ENCODE measurements around the gene SPTBN1.

DNA sequence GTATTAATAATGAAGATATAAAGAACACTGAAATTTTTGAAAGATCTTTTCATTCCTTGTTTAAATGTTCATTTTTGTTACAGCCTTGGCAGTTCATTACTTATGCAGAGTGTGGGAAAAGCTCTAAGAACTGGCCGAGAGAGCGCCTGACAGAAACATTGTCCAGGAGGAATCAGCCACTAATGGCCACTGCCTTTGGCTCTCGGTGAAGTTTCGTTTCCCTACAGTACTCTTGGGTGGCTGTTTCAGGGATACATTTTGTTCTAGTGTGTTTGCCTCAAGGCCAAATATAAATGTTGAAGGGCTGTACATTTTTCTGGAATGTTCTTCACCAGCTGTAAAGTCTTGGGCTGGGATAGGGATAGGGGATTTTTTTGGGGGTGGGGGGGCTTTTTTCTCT is 10.7 kb downstream of the SPTBN1 start:
- no peak for TF ChIP-seq RAD21 (IDR thresholded peaks at IDR 0.05; ENCODE audit: low read length)
- TF ChIP-seq, protein P1, sequence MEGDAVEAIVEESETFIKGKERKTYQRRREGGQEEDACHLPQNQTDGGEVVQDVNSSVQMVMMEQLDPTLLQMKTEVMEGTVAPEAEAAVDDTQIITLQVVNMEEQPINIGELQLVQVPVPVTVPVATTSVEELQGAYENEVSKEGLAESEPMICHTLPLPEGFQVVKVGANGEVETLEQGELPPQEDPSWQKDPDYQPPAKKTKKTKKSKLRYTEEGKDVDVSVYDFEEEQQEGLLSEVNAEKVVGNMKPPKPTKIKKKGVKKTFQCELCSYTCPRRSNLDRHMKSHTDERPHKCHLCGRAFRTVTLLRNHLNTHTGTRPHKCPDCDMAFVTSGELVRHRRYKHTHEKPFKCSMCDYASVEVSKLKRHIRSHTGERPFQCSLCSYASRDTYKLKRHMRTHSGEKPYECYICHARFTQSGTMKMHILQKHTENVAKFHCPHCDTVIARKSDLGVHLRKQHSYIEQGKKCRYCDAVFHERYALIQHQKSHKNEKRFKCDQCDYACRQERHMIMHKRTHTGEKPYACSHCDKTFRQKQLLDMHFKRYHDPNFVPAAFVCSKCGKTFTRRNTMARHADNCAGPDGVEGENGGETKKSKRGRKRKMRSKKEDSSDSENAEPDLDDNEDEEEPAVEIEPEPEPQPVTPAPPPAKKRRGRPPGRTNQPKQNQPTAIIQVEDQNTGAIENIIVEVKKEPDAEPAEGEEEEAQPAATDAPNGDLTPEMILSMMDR (conservative IDR thresholded peaks at IDR 0.05; ENCODE audit: low read depth, low read length), result no peak
- TF ChIP-seq MAFK (IDR thresholded peaks at IDR 0.05; ENCODE audit: low read depth, low read length), result no peak
- no peak for TF ChIP-seq RCOR1 (IDR thresholded peaks at IDR 0.05; ENCODE audit: insufficient replicate concordance, low read length)
- no peak for TF ChIP-seq POLR2A (IDR thresholded peaks at IDR 0.05; ENCODE audit: low read depth, low read length)
- no peak for TF ChIP-seq RFX5 (IDR thresholded peaks at IDR 0.05; ENCODE audit: low read depth, low read length)
- TF ChIP-seq, protein P2, sequence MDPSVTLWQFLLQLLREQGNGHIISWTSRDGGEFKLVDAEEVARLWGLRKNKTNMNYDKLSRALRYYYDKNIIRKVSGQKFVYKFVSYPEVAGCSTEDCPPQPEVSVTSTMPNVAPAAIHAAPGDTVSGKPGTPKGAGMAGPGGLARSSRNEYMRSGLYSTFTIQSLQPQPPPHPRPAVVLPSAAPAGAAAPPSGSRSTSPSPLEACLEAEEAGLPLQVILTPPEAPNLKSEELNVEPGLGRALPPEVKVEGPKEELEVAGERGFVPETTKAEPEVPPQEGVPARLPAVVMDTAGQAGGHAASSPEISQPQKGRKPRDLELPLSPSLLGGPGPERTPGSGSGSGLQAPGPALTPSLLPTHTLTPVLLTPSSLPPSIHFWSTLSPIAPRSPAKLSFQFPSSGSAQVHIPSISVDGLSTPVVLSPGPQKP (IDR thresholded peaks at IDR 0.05; ENCODE audit: borderline replicate concordance, low read depth, low read length), result no peak
- TF ChIP-seq CEBPB (IDR thresholded peaks at IDR 0.05; ENCODE audit: low read depth, low read length), result no peak
- TF ChIP-seq FOS (IDR thresholded peaks at IDR 0.05; ENCODE audit: low read depth, low read length), result no peak

All from IMR-90 (cell line).